Measurements from ENCODE around the gene BRAP.

The BRAP gene

GRCh38 chr12:111640506-111640905 lies 45.2 kb downstream of the BRAP start:
- no peak for DNase-seq (ENCODE audit: low read depth)
- TF ChIP-seq, protein P1, sequence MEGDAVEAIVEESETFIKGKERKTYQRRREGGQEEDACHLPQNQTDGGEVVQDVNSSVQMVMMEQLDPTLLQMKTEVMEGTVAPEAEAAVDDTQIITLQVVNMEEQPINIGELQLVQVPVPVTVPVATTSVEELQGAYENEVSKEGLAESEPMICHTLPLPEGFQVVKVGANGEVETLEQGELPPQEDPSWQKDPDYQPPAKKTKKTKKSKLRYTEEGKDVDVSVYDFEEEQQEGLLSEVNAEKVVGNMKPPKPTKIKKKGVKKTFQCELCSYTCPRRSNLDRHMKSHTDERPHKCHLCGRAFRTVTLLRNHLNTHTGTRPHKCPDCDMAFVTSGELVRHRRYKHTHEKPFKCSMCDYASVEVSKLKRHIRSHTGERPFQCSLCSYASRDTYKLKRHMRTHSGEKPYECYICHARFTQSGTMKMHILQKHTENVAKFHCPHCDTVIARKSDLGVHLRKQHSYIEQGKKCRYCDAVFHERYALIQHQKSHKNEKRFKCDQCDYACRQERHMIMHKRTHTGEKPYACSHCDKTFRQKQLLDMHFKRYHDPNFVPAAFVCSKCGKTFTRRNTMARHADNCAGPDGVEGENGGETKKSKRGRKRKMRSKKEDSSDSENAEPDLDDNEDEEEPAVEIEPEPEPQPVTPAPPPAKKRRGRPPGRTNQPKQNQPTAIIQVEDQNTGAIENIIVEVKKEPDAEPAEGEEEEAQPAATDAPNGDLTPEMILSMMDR (IDR thresholded peaks at IDR 0.05; ENCODE audit: low read depth, low read length, missing control alignments) = no peak

DNA sequence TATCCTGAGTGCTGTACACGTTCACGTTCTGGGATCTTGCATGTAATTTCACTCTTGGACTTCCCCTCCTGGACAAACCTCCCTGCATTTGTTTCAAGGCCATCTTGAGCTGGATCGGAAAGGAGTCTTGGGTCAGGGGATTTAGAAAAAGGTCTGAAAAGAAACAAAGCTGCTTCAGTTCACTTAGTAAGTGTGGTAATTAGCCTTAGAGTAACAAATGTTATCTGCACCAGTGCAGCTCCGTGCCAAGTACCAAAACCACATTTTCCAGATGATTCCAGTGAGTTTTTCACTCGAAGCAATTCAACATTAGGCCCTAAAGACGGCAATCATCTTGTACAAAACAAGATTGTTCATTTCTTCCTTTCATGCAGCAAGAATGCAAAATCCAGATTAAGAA lies 47.2 kb downstream of the BRAP start:
- H3K4me3 ChIP-seq (ENCODE audit: low read depth, low read length) = no peak overlapping the region
- TF ChIP-seq, protein P1 (IDR thresholded peaks at IDR 0.05; ENCODE audit: low read depth, low read length, missing control alignments) = no peak
- DNase-seq (ENCODE audit: low read depth) = no peak

More at GRCh38 chr12:111640506-111640905, 45.2 kb downstream of the BRAP start:
- no peak overlapping the region for H3K4me3 ChIP-seq (ENCODE audit: low read depth, low read length)

DNA sequence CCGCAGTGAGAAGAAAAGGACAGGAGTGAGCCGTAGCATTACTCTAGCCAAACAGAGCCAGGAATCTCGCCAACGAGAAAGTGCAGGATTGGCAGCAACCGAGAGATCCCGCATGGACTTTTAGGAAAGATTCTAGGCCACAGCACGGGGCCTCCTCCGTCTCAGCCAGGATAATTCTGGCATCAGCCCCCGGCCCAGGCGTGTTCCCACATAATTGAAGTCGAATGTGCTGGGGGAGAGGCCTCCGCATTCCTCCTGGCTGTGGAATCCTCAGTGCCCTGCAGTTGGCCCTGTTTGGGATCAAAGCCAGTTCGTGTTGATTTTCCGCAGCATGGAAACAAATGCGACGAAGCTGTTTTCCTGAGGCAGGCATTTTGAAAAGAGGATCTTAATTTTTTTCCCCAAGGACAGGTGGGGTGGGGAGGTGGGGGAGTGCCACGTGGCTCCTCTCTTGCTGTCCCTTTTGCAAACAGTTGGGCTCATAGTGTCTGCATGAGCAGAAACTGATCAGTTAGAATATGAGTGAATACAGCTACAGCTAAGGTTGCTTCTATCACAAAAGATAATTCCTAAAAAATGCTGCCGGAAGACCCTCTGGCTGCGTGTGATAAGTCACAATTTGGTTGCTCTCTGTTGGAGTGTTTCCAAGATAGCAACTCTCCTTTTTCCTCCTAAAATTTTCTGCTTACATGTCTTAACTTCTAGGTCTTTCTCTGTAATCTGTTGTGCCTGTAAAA lies 49.4 kb downstream of the BRAP start:
- H3K4me3 ChIP-seq (ENCODE audit: low read depth, low read length) = no peak overlapping the region
- no peak for DNase-seq (ENCODE audit: low read depth)
- TF ChIP-seq, protein P1 (IDR thresholded peaks at IDR 0.05; ENCODE audit: low read depth, low read length, missing control alignments) = no peak

- H3K4me3 ChIP-seq (ENCODE audit: low read depth, low read length) = no peak overlapping the region
- no peak for DNase-seq (ENCODE audit: low read depth)
- TF ChIP-seq, protein P1 (IDR thresholded peaks at IDR 0.05; ENCODE audit: low read depth, low read length, missing control alignments) = no peak
Observed at GRCh38 chr12:111635524-111635923, 50.2 kb downstream of the BRAP start.

GRCh38 chr12:111628505-111629260 lies 57.1 kb downstream of the BRAP start:
- TF ChIP-seq, protein P1 (IDR thresholded peaks at IDR 0.05; ENCODE audit: low read depth, low read length, missing control alignments) = no peak
- DNase-seq (ENCODE audit: low read depth) = no peak

GRCh38 chr12:111626230-111626629 lies 59.5 kb downstream of the BRAP start:
- DNase-seq (ENCODE audit: low read depth) = no peak
- H3K4me3 ChIP-seq (ENCODE audit: low read depth, low read length) = no peak overlapping the region
- TF ChIP-seq, protein P1 (IDR thresholded peaks at IDR 0.05; ENCODE audit: low read depth, low read length, missing control alignments) = no peak

More at GRCh38 chr12:111628505-111629260, 57.1 kb downstream of the BRAP start:
- no peak overlapping the region for H3K4me3 ChIP-seq (ENCODE audit: low read depth, low read length)

All from GM12864 (cell line).